ENCODE measurements around the gene PLCG1.

DNA sequence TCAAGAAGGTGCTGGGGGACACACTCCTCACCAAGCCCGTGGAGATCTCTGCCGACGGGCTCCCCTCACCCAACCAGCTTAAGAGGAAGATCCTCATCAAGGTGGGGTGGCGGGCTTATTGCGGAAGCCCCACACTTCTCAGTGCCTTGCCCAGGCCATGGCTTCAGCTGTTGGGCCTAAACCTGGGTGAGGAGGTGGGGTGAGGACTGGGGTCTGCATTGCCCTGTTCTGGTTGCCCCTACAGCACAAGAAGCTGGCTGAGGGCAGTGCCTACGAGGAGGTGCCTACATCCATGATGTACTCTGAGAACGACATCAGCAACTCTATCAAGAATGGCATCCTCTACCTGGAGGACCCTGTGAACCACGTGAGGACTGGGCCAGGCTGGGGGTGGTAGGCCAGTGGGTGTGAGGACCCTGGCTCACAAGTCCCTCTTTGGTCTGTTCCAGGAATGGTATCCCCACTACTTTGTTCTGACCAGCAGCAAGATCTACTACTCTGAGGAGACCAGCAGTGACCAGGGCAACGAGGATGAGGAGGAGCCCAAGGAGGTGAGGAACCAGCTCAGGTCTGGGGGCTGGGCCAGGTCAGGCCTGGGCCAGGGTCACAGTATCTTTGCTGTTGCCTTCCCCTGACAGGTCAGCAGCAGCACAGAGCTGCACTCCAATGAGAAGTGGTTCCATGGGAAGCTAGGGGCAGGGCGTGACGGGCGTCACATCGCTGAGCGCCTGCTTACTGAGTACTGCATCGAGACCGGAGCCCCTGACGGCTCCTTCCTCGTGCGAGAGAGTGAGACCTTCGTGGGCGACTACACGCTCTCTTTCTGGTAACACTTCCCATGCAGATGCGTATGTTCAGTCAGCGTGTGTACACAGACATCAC lies 27.9 kb downstream of the PLCG1 start:
- no peak for TF ChIP-seq KDM5A (IDR thresholded peaks at IDR 0.05; ENCODE audit: low read length)
- no peak for TF ChIP-seq SIX5 (IDR thresholded peaks at IDR 0.05; ENCODE audit: low read depth, low read length)
- TF ChIP-seq CTCF (IDR thresholded peaks at IDR 0.05; ENCODE audit: control extremely low read depth in 1 of 3, insufficient read depth in 1 of 3, low read depth in 1 of 3, low read length in 3 of 3), result no peak
